ENCODE results near the gene PTPRN2.

Gene PTPRN2

GRCh38 chr7:157558061-157558460 lies 1029.6 kb downstream of the PTPRN2 start:
- TF ChIP-seq POLR2A (IDR thresholded peaks at IDR 0.05; ENCODE audit: extremely low read depth, insufficient read length) (no peak), MYC (IDR thresholded peaks at IDR 0.05; ENCODE audit: low read depth, low read length) (no peak)
- TF ChIP-seq, protein P1, sequence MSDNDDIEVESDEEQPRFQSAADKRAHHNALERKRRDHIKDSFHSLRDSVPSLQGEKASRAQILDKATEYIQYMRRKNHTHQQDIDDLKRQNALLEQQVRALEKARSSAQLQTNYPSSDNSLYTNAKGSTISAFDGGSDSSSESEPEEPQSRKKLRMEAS (IDR thresholded peaks at IDR 0.05; ENCODE audit: low read depth, low read length): no peak
- TF ChIP-seq, protein P2, sequence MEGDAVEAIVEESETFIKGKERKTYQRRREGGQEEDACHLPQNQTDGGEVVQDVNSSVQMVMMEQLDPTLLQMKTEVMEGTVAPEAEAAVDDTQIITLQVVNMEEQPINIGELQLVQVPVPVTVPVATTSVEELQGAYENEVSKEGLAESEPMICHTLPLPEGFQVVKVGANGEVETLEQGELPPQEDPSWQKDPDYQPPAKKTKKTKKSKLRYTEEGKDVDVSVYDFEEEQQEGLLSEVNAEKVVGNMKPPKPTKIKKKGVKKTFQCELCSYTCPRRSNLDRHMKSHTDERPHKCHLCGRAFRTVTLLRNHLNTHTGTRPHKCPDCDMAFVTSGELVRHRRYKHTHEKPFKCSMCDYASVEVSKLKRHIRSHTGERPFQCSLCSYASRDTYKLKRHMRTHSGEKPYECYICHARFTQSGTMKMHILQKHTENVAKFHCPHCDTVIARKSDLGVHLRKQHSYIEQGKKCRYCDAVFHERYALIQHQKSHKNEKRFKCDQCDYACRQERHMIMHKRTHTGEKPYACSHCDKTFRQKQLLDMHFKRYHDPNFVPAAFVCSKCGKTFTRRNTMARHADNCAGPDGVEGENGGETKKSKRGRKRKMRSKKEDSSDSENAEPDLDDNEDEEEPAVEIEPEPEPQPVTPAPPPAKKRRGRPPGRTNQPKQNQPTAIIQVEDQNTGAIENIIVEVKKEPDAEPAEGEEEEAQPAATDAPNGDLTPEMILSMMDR (IDR thresholded peaks at IDR 0.05; ENCODE audit: low read depth, low read length): no peak
- DNase-seq (ENCODE audit: low read depth): no peak
- H3K4me3 ChIP-seq (ENCODE audit: low read depth, low read length): peak overlapping the region; percentile 3

DNA sequence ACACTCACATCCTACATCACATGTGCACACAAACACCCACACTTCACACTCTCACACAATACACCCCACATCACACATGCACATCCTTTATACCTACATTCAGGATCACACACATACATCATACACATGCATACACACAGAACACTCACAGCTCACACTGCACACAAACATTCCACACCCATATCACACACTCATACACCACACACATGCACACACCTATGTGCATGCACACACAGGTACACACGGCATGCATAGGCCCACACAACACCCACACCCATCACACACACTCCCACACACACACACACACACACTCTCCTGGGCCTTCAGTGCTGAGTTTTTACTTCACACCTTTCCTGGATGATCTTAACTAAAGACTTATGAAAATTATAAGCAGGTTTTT lies 1030.4 kb downstream of the PTPRN2 start:
- no peak for DNase-seq (ENCODE audit: low read depth)
- H3K4me3 ChIP-seq (ENCODE audit: low read depth, low read length): peak overlapping the region; percentile 18
- peak; percentile 13 for TF ChIP-seq POLR2A (IDR thresholded peaks at IDR 0.05; ENCODE audit: extremely low read depth, insufficient read length)
- TF ChIP-seq, protein P2 (IDR thresholded peaks at IDR 0.05; ENCODE audit: low read depth, low read length): no peak
- TF ChIP-seq, protein P1 (IDR thresholded peaks at IDR 0.05; ENCODE audit: low read depth, low read length): peak; percentile 13; the same call in 1 of the 2 replicates

- DNase-seq (ENCODE audit: low read depth): no peak
- TF ChIP-seq POLR2A (IDR thresholded peaks at IDR 0.05; ENCODE audit: extremely low read depth, insufficient read length) (no peak), MYC (IDR thresholded peaks at IDR 0.05; ENCODE audit: low read depth, low read length) (peak; percentile 6; the same call in 1 of the 2 replicates)
- TF ChIP-seq, protein P1 (IDR thresholded peaks at IDR 0.05; ENCODE audit: low read depth, low read length): peak; percentile 69; the same call in 1 of the 2 replicates
- TF ChIP-seq, protein P2 (IDR thresholded peaks at IDR 0.05; ENCODE audit: low read depth, low read length): no peak
These were observed 1031.0 kb downstream of the PTPRN2 start for GRCh38 chr7:157556642-157556944.

DNA sequence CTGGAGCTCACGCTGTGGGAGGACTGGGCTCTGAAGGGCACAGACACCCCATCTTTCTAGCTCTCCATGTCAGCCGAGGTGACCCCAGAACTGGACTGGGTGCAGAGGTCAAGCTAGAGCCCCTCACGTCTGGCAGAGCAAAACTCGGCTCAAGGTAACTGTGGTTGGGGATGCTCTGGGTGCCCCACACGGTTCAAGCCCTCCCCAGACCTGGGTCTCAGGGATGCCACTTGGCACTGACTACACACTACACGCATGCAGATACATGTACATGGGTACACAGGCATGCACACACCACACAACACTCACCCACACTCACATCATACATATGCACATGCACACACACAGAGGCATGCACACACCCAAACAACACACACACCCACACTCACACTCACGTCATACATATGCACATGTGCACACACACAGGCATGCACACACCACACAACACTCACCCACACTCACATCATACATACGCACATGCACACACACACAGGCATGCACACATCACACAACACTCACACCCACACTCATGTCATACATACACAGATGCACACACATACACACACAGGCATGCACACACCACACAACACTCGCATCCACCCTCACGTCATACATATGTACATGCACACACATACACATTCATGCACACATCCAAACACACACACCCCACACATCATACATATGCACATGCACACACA lies 1031.5 kb downstream of the PTPRN2 start:
- TF ChIP-seq MYC (IDR thresholded peaks at IDR 0.05; ENCODE audit: low read depth, low read length) (peak; percentile 37; the same call in 1 of the 2 replicates), POLR2A (IDR thresholded peaks at IDR 0.05; ENCODE audit: extremely low read depth, insufficient read length) (peak; percentile 8)
- TF ChIP-seq, protein P1 (IDR thresholded peaks at IDR 0.05; ENCODE audit: low read depth, low read length): no peak
- peak overlapping the region; percentile 42 for H3K4me3 ChIP-seq (ENCODE audit: low read depth, low read length)
- no peak for DNase-seq (ENCODE audit: low read depth)

More at GRCh38 chr7:157556642-157556944, 1031.0 kb downstream of the PTPRN2 start:
- H3K4me3 ChIP-seq (ENCODE audit: low read depth, low read length): no peak overlapping the region

DNA sequence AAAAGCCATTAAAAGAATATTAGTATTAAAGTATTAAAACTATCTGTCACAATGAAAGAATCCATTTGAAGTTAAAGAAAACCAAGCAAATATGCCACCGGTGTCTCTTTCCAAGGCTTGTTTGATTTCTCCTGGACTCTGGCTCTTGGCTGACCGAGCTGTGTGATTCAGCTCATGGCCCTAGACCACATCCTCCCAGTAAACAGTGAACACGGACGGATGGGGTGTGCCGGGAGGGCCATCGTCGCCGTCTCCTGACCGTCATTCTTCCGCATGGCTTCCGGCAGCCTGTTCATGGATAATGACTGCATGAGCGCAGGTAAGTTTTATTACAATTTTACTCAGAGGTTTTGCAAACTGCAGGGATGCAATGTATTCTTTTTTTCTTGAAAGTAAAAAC lies 1032.3 kb downstream of the PTPRN2 start:
- TF ChIP-seq MYC (IDR thresholded peaks at IDR 0.05; ENCODE audit: low read depth, low read length): peak; percentile 95
- TF ChIP-seq POLR2A (IDR thresholded peaks at IDR 0.05; ENCODE audit: extremely low read depth, insufficient read length): peak; percentile 33
- TF ChIP-seq, protein P2 (IDR thresholded peaks at IDR 0.05; ENCODE audit: low read depth, low read length): no peak
- TF ChIP-seq, protein P1 (IDR thresholded peaks at IDR 0.05; ENCODE audit: low read depth, low read length): peak; percentile 86
- peak; percentile 96 for DNase-seq (ENCODE audit: low read depth)
- H3K4me3 ChIP-seq (ENCODE audit: low read depth, low read length): peak overlapping the region; percentile 42
